A549 (cell line): ENCODE data around the gene RAB27A. TPM values are rescaled to one million over a fixed set of nuclear protein-coding genes. Genes with fewer than 3 reads are reported as not detected.
A peak's percentile ranks its signal among the peaks of the same experiment; 100 is the strongest.

Source experiments
- ATAC-seq, 2 experiments: fragments of 200-7000 bp in 1 of 2; fragments of >200 bp in 1 of 2; cut with Nextera tagmentation in 1 of 2; cut with Tn5 transposase in 1 of 2; 3 replicates each; pipeline versions ENCODE4 v1.8.0 to v1.9.1; 2018 to 2020; ENCODE audit warnings: mild to moderate bottlenecking in 1 of 2, moderate library complexity in 1 of 2
- CTCF ChIA-PET: fragments of 300-600 bp; sonication (Branson Sonifier 250); formaldehyde crosslinking; extraction: SDS; loops from one replicate; lab custom pipeline; 2021; ENCODE audit warnings: antibody characterized with exemption, inconsistent platforms; lab: Yijun Ruan, JAX
- POLR2A ChIA-PET: fragments of 350-600 bp; formaldehyde crosslinking; extraction: SDS; loops from one replicate; lab custom pipeline; 2021; ENCODE audit warnings: antibody characterized with exemption, inconsistent platforms; lab: Yijun Ruan, JAX
- DNase-seq, 2 experiments: peaks; one replicate each; pipeline versions ENCODE4 v3.0.0 to v3.0.0-alpha.2; 2011 to 2016; ENCODE audit warnings: low read depth in 1 of 2, low spot score in 1 of 2
- FAIRE-seq: peaks from 2 replicates; lab custom pipeline; 2011; peaks lifted over from hg19 to GRCh38; lab: Jason Lieb, UNC
- H3K27ac ChIP-seq, 2 experiments: fragments of >200 bp; sonication (Bioruptor Twin); formaldehyde crosslinking; 3 replicates each; pipeline ENCODE4 v1.5.1; 2016 to 2017
- H3K4me1 ChIP-seq: fragments of >200 bp; sonication (Bioruptor Twin); formaldehyde crosslinking; 3 replicates; pipeline ENCODE4 v1.6.1; 2016
- H3K4me2 ChIP-seq: fragments of >200 bp; sonication (Bioruptor Twin); formaldehyde crosslinking; 3 replicates; pipeline ENCODE4 v1.6.1; 2016
- H3K4me3 ChIP-seq: fragments of >200 bp; sonication (Bioruptor Twin); formaldehyde crosslinking; 3 replicates; pipeline ENCODE4 v1.5.1; 2016
- H3K9me3 ChIP-seq: fragments of >200 bp; sonication (Bioruptor Twin); formaldehyde crosslinking; 3 replicates; pipeline ENCODE4 v1.6.1; 2016
- ATOH8 ChIP-seq: fragments of 250-450 bp; sonication (Bioruptor Pico); IDR thresholded peaks from 2 replicates; pipeline ENCODE4 v1.5.0; 2020; ENCODE audit warnings: low read depth, mild to moderate bottlenecking, moderate library complexity
- CBX8 ChIP-seq: fragments of 200-600 bp; sonication (generic); IDR thresholded peaks from 2 replicates; pipeline ENCODE4 v1.6.1; 2016
- CEBPB ChIP-seq, 2 experiments: fragments of >200 bp in 1 of 2; sonication (Bioruptor Twin) in 1 of 2; formaldehyde crosslinking in 1 of 2; IDR thresholded peaks; 2 replicates each; pipeline ENCODE4 v1.6.1; 2012 to 2016
- CHD2 ChIP-seq: fragments of 150-350 bp; IDR thresholded peaks from 2 replicates; pipeline ENCODE4 v1.6.1; 2014; ENCODE audit warnings: low read length; ENCODE audit not compliant: partially characterized antibody
- CHD4 ChIP-seq: fragments of 200-600 bp; sonication (generic); IDR thresholded peaks from 2 replicates; pipeline ENCODE4 v1.6.1; 2016; ENCODE audit warnings: antibody characterized with exemption, mild to moderate bottlenecking, borderline replicate concordance
- CTCF ChIP-seq: fragments of >200 bp; sonication (Bioruptor Twin); formaldehyde crosslinking; IDR thresholded peaks from 3 replicates; pipeline ENCODE4 v1.5.1; 2016
- EHF ChIP-seq: fragments of 250-450 bp; sonication (Bioruptor Pico); IDR thresholded peaks from 2 replicates; pipeline ENCODE4 v1.5.0; 2020; ENCODE audit warnings: mild to moderate bottlenecking
- ESRRA ChIP-seq: fragments of 150-350 bp; IDR thresholded peaks from 2 replicates; pipeline ENCODE4 v1.6.1; 2014; ENCODE audit warnings: mild to moderate bottlenecking, low read length, borderline replicate concordance
- FOXS1 ChIP-seq: fragments of 250-450 bp; sonication (Bioruptor Pico); IDR thresholded peaks from 2 replicates; pipeline ENCODE4 v1.5.0; 2020; ENCODE audit warnings: mild to moderate bottlenecking, moderate library complexity
- GATA3 ChIP-seq: IDR thresholded peaks from 2 replicates; pipeline ENCODE4 v1.6.1; 2012; ENCODE audit warnings: borderline replicate concordance
- HDAC2 ChIP-seq: fragments of 200-600 bp; sonication (generic); IDR thresholded peaks from 2 replicates; pipeline ENCODE4 v1.6.1; 2016
- HES2 ChIP-seq: fragments of >200 bp; sonication (Bioruptor Twin); formaldehyde crosslinking; IDR thresholded peaks from 2 replicates; pipeline ENCODE4 v1.6.1; 2016
- HEYL ChIP-seq: fragments of 250-450 bp; sonication (Bioruptor Pico); IDR thresholded peaks from 2 replicates; pipeline ENCODE4 v1.8.0; 2021; ENCODE audit warnings: mild to moderate bottlenecking, moderate library complexity
- JUN ChIP-seq, 2 experiments: fragments of >200 bp; sonication (Bioruptor Twin); formaldehyde crosslinking; IDR thresholded peaks; 2 replicates in 1 of 2; 3 replicates in 1 of 2; pipeline ENCODE4 v1.6.1; 2016 to 2017
- KDM5A ChIP-seq: fragments of 200-600 bp; sonication (generic); IDR thresholded peaks from 2 replicates; pipeline ENCODE4 v1.6.1; 2016; ENCODE audit warnings: antibody characterized with exemption, mild to moderate bottlenecking
- MAFK ChIP-seq: fragments of 450-650 bp; IDR thresholded peaks from 2 replicates; pipeline ENCODE4 v1.6.1; 2014; ENCODE audit not compliant: partially characterized antibody
- NPAS2 ChIP-seq: fragments of 250-450 bp; sonication (Bioruptor Pico); IDR thresholded peaks from 2 replicates; pipeline ENCODE4 v1.8.0; 2022; ENCODE audit warnings: mild to moderate bottlenecking, moderate library complexity, borderline replicate concordance
- NR3C1 ChIP-seq: fragments of >200 bp; sonication (Bioruptor Twin); formaldehyde crosslinking; IDR thresholded peaks from 3 replicates; pipeline ENCODE4 v1.6.1; 2017
- PHF8 ChIP-seq: fragments of 200-600 bp; sonication (generic); IDR thresholded peaks from 2 replicates; pipeline ENCODE4 v1.6.1; 2016; ENCODE audit warnings: low read depth, mild to moderate bottlenecking, antibody characterized with exemption, moderate library complexity, borderline replicate concordance
- RARB ChIP-seq: fragments of 250-450 bp; sonication (Bioruptor Pico); IDR thresholded peaks from 2 replicates; pipeline ENCODE4 v1.8.0; 2021; ENCODE audit warnings: mild to moderate bottlenecking, moderate library complexity
- RNF2 ChIP-seq: fragments of 200-600 bp; sonication (generic); IDR thresholded peaks from 2 replicates; pipeline ENCODE4 v1.6.1; 2016; ENCODE audit warnings: low read depth, mild to moderate bottlenecking, antibody characterized with exemption, moderate library complexity, borderline replicate concordance
- SMC3 ChIP-seq: fragments of >200 bp; sonication (Bioruptor Twin); formaldehyde crosslinking; IDR thresholded peaks from 3 replicates; pipeline ENCODE4 v1.6.1; 2018; ENCODE audit warnings: inconsistent platforms
- SREBF2 ChIP-seq: fragments of 450-650 bp; IDR thresholded peaks from 2 replicates; pipeline ENCODE4 v1.6.1; 2014; ENCODE audit warnings: mild to moderate bottlenecking, moderate library complexity
- ZFP36 ChIP-seq: fragments of 450-650 bp; IDR thresholded peaks from 2 replicates; pipeline ENCODE4 v1.6.1; 2014; ENCODE audit warnings: borderline replicate concordance; ENCODE audit not compliant: partially characterized antibody
- ZNF302 ChIP-seq: fragments of 250-450 bp; sonication (Bioruptor Pico); IDR thresholded peaks from 2 replicates; pipeline ENCODE4 v1.9.0; 2021; ENCODE audit warnings: inconsistent platforms, mild to moderate bottlenecking, moderate library complexity
- WGBS: methylation state at CpG from one replicate; pipeline ENCODE4 v1.1.6; 2017; ENCODE audit errors: missing lambda C conversion rate; 5-methylcytosine and 5-hydroxymethylcytosine counted together
- polyA plus RNA-seq, 4 experiments: library from polyadenylated mRNA; depleted of rRNA in 3 of 4; stranded (reverse); fragments of >200 nt; fragmentation: RNase III in 1 of 4; extraction: RNeasy Plus Mini Kit Qiagen cat#74134 plus additional on column Dnase treatment in 1 of 4; gene quantifications; 2 replicates in 3 of 4; 3 replicates in 1 of 4; pipeline ENCODE4 v1.2.3, GENCODE V29; 2011 to 2017

RAB27A gene
- polyA plus RNA-seq, 2 of the 4 experiments (the other 2 are of a cell fraction), result 8.1 to 17.0 TPM

GRCh38 chr15:55238877-55239276 is 50.7 kb downstream of the RAB27A start:
- Histone ChIP-seq H3K4me2 (no peak overlapping the region), H3K27ac (no peak overlapping the region), H3K4me1 (no peaks in the 10 kb centered on the region), H3K4me3 (no peak overlapping the region), H3K9me3 (no peaks in the 10 kb centered on the region)
- no peak for ATAC-seq
- TF ChIP-seq ATOH8 (CRISPR knock-in tag) (no peak), CTCF (no peak), CHD4 (no peak), CHD2 (no peak)
- WGBS, result 71% methylated on average over 2 of the region's 2 CpGs
- no peak for DNase-seq
- CTCF ChIA-PET, result interaction anchor here (1.4 to 1.9 kb wide), 2 partner anchors 10 to 21 kb away, joined by 3 to 8 read pairs; no protein-coding TSS in a partner anchor
- POLR2A ChIA-PET, result no interaction called here
- FAIRE-seq, result no peak

- Histone ChIP-seq H3K4me1 (no peaks in the 10 kb centered on the region), H3K4me3 (no peak overlapping the region), H3K9me3 (no peaks in the 10 kb centered on the region), H3K4me2 (no peak overlapping the region), H3K27ac (no peak overlapping the region)
- TF ChIP-seq KDM5A (no peak), HDAC2 (no peak), RNF2 (no peak), CEBPB (IDR thresholded peaks at IDR 0.05) (no peak), ZFP36 (no peak), NR3C1 (no peak), ZNF302 (no peak), CTCF (no peak), PHF8 (no peak)
- ChIA-PET CTCF (interaction anchor here (0.6 to 1.9 kb wide), 4 partner anchors 19 to 202 kb away, joined by 3 to 8 read pairs (median 4); no protein-coding TSS in a partner anchor), POLR2A (no interaction called here)
- peak; percentile 23 for FAIRE-seq
- DNase-seq, result no peak
- 75% methylated on average over 6 of the region's 6 CpGs for WGBS
- no peak for ATAC-seq
Observed at GRCh38 chr15:55237219-55238130, 52.1 kb downstream of the RAB27A start.

GRCh38 chr15:55235546-55236036 is 54.0 kb downstream of the RAB27A start:
- Histone ChIP-seq H3K4me3 (no peak overlapping the region), H3K27ac (no peak overlapping the region), H3K4me1 (no peaks in the 10 kb centered on the region), H3K4me2 (no peak overlapping the region), H3K9me3 (no peaks in the 10 kb centered on the region)
- no peak for ATAC-seq
- CTCF ChIA-PET, result interaction anchor here (1.5 kb wide), 1 partner anchor 55 kb away, joined by 5 read pairs; no protein-coding TSS in a partner anchor
- FAIRE-seq, result no peak
- 78% methylated on average over 4 of the region's 4 CpGs for WGBS
- POLR2A ChIA-PET, result no interaction called here
- no peak for DNase-seq
- TF ChIP-seq EHF, result no peak
- no peak for TF ChIP-seq FOXS1 (CRISPR knock-in tag)
- TF ChIP-seq SMC3, result no peak
- no peak for TF ChIP-seq RARB
- no peak for TF ChIP-seq NR3C1
- TF ChIP-seq CBX8, result no peak
- no peak for TF ChIP-seq HES2
- TF ChIP-seq HEYL (CRISPR knock-in tag), result no peak
- TF ChIP-seq ATOH8 (CRISPR knock-in tag), result no peak
- no peak for TF ChIP-seq SREBF2
- TF ChIP-seq GATA3, result no peak
- no peak for TF ChIP-seq JUN (IDR thresholded peaks at IDR 0.05)
- no peak for TF ChIP-seq MAFK
- TF ChIP-seq ESRRA, result no peak
- no peak for TF ChIP-seq ZFP36
- TF ChIP-seq NPAS2 (CRISPR knock-in tag), result no peak
